AG10803 (cell line): ENCODE data around the gene HMX2.
A peak's percentile ranks its signal among the peaks of the same experiment; 100 is the strongest.

ENCODE experiments used
- DNase-seq: peaks from one replicate; pipeline ENCODE4 v3.0.0; 2010; ENCODE audit warnings: low read depth
- H3K4me3 ChIP-seq: 2 replicates; pipeline ENCODE4 v1.5.1; 2011; ENCODE audit warnings: mild to moderate bottlenecking, low read length, control low read depth
- CTCF ChIP-seq: conservative IDR thresholded peaks from 2 replicates; pipeline ENCODE4 v1.5.1; 2011; ENCODE audit warnings: mild to moderate bottlenecking, low read length, control low read depth, inconsistent platforms

HMX2 gene

GRCh38 chr10:123117644-123118417 lies 30.1 kb upstream of the HMX2 start:
- no peak for TF ChIP-seq CTCF

GRCh38 chr10:123119081-123119480 lies 28.9 kb upstream of the HMX2 start:
- no peak overlapping the region for H3K4me3 ChIP-seq
- no peak for TF ChIP-seq CTCF
- DNase-seq: no peak

More at GRCh38 chr10:123117644-123118417, 30.1 kb upstream of the HMX2 start:
- no peak overlapping the region for H3K4me3 ChIP-seq
- DNase-seq: no peak

- no peak for TF ChIP-seq CTCF
- DNase-seq: no peak
- H3K4me3 ChIP-seq: no peak overlapping the region
Measured at GRCh38 chr10:123126246-123126645, 21.7 kb upstream of the HMX2 start.

DNA sequence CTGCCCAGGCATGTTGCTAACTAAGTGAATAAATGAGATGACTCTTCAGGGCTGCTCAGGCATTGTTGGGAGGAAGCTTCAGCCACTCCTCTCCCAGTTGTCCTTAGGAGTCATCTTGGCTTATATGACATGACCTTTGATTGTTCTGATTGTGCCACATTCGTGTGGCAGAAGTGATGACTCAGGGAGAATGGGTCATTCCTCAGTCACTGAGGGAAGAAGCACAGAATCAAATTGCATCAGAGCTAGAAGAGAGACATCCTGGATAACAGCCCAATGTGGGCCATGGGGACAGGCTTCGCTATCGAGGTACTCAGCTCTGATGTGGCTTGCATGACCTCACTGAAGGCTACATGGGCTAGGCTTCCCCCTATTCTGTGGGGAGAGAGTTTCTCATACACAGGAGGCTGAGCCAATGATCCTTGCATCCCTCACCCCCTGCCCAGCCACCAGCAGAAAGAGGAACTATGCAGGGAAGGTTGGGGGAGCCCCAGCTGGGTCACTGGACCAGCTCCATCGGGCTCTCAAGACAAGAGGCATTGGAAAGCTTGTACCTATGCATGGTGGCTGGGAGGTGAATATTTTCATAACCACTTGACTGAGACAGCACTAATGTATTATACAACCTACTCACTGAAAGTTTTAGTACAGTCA lies 18.2 kb upstream of the HMX2 start:
- H3K4me3 ChIP-seq: no peak overlapping the region
- no peak for TF ChIP-seq CTCF
- no peak for DNase-seq

GRCh38 chr10:123132576-123133477 lies 15.1 kb upstream of the HMX2 start:
- peak overlapping the region; percentile 47 for H3K4me3 ChIP-seq
- DNase-seq: peak; percentile 71
- peak; percentile 93 for TF ChIP-seq CTCF

DNA sequence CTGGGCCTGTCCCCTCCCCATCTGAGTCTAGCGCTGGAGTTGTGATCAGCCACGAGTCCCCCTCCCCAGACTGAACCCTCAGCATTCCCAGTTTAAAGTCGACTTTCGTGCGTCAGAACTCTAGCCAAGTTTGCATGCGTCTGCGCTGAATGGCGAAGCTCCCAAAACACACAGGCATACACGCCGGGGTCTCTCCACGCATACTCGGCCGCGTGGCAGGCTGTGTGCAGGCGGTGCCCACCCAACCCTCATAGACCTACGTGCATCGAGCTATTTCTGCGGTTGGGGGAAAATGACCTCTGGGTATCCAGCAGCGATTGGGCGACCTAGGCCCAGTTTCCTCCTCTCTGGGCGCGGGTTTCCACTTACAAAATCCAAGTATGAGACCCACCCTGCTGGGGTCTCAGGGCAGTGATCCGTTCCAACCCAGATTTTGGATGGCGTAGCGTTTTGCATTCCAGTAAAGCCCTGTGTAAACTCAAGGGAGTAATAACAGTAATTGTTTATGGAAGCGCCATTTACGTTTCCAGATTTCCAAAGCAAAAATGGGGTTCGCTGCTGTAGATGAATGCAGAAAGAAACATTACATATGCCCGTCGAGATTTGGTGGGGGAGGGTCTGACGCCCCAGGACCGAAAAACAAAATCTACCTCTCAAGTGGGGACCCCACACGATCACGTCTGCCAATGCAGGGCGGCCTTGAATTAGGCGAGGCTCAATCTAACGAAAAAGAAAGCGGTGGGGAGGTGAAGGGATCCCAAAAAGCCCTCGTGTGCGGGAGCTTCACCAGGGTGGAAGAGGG lies 14.2 kb upstream of the HMX2 start:
- DNase-seq: no peak
- H3K4me3 ChIP-seq: no peak overlapping the region
- no peak; the same call in 1 of the 2 replicates for TF ChIP-seq CTCF
